ENCODE measurements around the gene SLC25A25. TPM values are rescaled to one million over a fixed set of nuclear protein-coding genes. Genes with fewer than 3 reads are reported as not detected.

Gene SLC25A25
- total RNA-seq, 1 donor: 20.2 TPM

DNA sequence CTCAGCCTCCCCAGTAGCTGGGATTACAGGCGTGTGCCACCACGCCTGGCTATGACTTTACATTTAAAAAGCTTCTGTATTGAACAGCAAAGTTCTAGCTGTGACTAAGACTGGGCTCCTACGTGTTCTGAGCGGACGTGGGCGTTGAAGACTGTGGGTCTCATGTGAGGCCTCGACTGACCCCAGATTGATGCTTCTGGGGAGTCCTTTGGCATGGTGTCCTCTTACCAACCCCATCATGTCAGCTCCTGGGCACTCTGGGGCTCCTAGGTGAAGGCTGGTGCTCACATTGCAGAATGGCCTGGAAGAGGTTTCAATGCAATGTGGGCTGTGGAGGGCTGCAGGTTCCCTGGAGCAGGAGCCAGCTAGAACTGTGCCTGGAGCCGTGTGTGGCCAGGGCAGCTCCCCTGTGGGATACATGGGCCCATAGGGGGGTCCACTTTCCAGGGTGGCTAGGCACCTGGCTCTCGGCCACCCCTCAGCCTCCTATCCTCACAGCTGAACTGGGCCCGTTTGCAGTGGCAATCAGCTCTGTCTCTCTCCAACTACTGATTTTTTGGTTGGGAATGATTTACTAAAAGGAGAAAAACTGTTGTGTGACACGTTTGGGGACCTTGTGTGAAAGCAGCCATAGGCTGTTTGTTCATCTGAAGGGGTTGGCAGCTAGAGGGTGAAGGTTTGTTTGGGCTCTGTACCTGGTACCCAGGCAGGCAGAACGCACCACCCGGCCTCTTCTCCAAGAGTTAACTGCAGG is 29.7 kb downstream of the SLC25A25 start:
- DNase-seq (ENCODE audit: low read depth): no peak
- TF ChIP-seq, protein P1, sequence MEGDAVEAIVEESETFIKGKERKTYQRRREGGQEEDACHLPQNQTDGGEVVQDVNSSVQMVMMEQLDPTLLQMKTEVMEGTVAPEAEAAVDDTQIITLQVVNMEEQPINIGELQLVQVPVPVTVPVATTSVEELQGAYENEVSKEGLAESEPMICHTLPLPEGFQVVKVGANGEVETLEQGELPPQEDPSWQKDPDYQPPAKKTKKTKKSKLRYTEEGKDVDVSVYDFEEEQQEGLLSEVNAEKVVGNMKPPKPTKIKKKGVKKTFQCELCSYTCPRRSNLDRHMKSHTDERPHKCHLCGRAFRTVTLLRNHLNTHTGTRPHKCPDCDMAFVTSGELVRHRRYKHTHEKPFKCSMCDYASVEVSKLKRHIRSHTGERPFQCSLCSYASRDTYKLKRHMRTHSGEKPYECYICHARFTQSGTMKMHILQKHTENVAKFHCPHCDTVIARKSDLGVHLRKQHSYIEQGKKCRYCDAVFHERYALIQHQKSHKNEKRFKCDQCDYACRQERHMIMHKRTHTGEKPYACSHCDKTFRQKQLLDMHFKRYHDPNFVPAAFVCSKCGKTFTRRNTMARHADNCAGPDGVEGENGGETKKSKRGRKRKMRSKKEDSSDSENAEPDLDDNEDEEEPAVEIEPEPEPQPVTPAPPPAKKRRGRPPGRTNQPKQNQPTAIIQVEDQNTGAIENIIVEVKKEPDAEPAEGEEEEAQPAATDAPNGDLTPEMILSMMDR (IDR thresholded peaks at IDR 0.05; ENCODE audit: insufficient read depth, low read length): no peak
- H3K4me3 ChIP-seq (ENCODE audit: low read depth, low read length): peak overlapping the region; percentile 75

DNA sequence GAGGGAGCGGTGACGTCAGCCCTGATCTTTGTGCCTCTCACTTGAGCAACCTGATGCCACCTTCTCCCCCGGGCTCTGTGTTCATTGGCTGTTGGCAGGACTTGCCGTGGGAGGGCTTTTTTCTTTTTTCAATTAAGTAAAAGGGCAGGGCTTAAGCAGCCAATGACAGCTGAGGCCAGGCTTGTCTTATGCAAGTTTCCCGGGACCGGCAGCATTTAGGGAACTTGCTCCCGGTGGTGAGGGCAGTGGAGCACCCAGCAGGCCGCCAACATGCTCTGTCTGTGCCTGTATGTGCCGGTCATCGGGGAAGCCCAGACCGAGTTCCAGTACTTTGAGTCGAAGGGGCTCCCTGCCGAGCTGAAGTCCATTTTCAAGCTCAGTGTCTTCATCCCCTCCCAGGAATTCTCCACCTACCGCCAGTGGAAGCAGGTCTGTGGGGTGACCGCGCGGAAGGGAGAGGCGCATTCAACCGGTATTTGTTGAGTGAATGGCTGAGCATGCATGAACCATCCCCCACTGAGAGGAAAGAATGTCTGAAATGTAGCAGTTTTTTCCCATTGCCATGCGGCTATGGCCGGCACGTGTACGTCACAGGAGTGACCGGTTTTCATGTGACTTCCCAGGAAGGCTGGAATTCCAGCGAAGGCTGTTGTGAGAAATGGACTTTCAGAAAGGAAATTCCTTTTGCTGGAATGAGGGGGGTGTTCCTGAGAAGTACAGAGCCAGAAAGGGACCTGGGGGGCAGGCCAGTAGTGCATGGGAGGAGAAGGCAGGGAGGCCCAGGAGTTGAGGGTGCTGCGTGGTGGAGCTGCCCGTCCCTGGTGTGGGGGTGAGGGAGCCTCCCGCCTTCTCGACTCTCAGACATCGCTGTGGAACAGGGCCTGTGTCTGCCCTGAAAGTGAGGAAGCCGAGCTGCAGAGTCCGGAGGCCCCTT is 30.5 kb downstream of the SLC25A25 start:
- H3K4me3 ChIP-seq (ENCODE audit: low read depth, low read length): peak overlapping the region; percentile 75
- TF ChIP-seq, protein P1 (IDR thresholded peaks at IDR 0.05; ENCODE audit: insufficient read depth, low read length): no peak
- DNase-seq (ENCODE audit: low read depth): peak; percentile 97

DNA sequence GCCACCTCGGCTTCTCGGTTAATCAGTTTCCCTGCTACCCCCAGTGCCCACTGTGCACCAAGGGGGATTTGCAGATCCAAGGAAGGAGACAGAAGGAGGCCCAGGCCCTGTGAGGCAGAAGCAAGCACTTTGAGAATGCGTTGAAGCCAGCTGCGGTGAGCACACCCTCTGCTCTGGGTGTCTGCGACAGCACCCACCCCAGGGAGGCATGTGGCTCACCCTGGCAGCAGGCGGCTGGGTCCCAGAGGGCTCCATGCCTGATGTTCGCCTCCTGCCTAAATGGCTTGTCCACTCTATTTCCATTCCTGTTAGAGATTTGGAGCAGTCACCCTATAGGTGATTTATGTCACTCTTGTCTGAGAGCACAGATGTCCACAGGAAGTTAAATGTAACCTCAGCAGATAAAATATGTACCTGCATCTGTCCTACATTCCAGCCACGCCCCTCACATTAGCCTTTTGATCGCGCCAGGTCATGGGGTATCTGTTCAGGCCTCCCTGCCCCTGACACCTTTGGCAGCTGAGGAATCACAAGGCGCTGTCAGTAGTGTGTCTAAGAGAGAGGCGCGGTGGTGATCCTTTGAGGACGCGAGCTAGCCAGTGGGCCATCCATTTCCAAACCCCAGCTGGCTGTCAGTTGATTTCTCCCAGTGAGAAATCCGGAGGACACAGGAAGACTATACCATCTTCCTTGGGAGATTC is 31.3 kb downstream of the SLC25A25 start:
- no peak for DNase-seq (ENCODE audit: low read depth)
- H3K4me3 ChIP-seq (ENCODE audit: low read depth, low read length): peak overlapping the region; percentile 75
- TF ChIP-seq, protein P1 (IDR thresholded peaks at IDR 0.05; ENCODE audit: insufficient read depth, low read length): no peak

DNA sequence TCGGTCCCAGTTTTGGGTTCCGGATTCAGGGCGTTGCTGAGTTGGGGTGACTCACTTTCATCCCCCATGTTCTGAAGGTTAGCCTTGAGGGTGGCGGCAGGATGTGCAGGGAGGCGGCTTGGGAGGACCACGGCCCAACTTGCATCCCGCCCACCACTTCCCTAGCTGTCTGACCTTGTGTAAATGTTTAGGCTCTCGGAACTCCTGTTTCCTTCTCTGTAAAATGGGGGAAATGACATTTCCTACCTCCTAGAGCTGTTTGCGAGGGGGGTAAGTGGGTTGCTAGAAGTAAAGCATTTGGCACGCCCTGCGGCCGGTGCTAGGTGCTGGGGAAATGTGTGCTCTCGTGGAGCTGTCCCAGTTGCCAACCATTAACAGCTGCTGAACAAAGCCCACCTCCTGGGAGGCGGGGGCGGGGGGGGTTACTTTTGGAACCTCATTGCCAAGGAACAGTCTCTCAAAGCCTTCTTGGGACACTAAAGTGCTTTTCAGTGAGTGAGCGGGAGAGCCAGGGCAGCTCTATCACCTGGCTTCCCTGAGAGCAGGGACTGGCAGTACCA is 32.0 kb downstream of the SLC25A25 start:
- peak overlapping the region; percentile 75 for H3K4me3 ChIP-seq (ENCODE audit: low read depth, low read length)
- DNase-seq (ENCODE audit: low read depth): no peak

DNA sequence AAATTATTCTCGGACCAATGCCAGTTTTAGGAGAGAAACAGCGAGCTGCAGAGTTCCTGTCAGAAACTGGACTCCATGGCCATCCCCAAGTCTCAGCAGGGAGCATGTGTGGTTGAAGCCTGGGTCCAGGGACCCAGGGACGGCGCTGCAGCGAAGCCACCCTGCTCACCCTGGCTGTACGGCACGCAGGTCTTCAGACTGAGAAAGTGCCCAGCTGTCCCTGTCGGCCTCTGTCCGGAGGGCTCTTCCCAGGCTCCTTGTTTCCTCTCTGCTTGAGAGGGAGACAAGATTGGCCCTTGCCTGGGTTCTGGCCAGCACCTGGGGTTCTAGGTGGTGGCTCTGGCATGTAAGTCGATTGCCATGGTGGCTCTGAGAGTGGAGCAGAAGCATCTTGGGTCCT is 32.5 kb downstream of the SLC25A25 start:
- H3K4me3 ChIP-seq (ENCODE audit: low read depth, low read length): no peak overlapping the region
- DNase-seq (ENCODE audit: low read depth): no peak
- TF ChIP-seq, protein P1 (IDR thresholded peaks at IDR 0.05; ENCODE audit: insufficient read depth, low read length): no peak

More for the DNA sequence above, 32.0 kb downstream of the SLC25A25 start:
- TF ChIP-seq, protein P1 (IDR thresholded peaks at IDR 0.05; ENCODE audit: insufficient read depth, low read length): no peak

DNA sequence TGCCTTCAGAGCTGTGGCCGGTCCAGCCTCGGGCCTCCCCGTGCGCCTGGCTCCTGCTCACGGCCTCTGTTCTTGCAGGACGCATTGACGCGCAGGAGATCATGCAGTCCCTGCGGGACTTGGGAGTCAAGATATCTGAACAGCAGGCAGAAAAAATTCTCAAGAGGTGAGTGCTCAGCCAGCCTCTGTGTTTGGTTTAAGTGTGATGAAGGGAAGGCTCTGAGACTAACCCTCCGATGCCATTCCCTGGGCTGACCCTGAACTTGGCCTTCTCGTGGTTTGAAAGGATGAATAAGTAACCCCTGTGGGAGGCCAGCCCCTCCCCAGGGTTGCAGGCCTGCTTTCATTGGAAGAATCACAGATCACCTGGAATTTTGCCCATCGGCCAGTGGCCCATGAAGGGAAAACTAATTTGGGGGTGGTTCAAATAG is 33.2 kb downstream of the SLC25A25 start:
- TF ChIP-seq, protein P1 (IDR thresholded peaks at IDR 0.05; ENCODE audit: insufficient read depth, low read length): no peak
- no peak overlapping the region for H3K4me3 ChIP-seq (ENCODE audit: low read depth, low read length)
- no peak for DNase-seq (ENCODE audit: low read depth)
